Mucosa of gallbladder (tissue), 1 donor: ENCODE results near the gene PDIK1L. TPM values are rescaled to one million over a fixed set of nuclear protein-coding genes. Genes with fewer than 3 reads are reported as not detected.

Source experiments
- DNase-seq: peaks from one replicate; pipeline ENCODE4 v3.0.0-alpha.2; 2020; ENCODE audit warnings: low spot score
- total RNA-seq: library from RNA; stranded (reverse); gene quantifications from one replicate; pipeline ENCODE4 v1.2.1, GENCODE V29; 2021
- donor health status: DM: no; HTN: no; CAD: no.

PDIK1L gene
- total RNA-seq, 1 donor from 2014 or later = 19.0 TPM

- no peak for DNase-seq
Measured at GRCh38 chr1:26153966-26154532, 42.4 kb downstream of the PDIK1L start.

DNA sequence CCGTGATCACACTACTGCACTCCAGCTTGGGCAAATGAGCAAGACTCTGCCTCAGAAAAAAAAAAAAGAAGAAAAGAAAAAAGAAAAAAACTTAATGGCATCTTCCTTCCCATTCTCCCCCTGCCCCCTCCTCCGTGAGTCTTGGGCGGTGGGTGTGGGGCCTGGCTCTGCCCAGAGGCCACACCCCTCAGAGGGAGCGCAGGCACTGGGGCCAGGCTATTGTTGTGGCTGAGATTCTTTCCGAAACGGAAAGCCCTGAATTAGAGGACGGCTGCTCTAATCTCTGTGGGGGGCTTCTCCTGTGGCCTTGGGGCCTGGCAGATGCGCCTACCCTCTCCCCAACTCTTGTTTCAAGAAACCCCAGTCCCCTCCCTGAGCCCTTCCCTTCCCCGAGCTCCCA, 43.1 kb downstream of the PDIK1L start:
- DNase-seq = no peak

GRCh38 chr1:26155370-26156284, 44.0 kb downstream of the PDIK1L start:
- no peak for DNase-seq

- no peak for DNase-seq
Measured at GRCh38 chr1:26156285-26157038, 44.8 kb downstream of the PDIK1L start.

DNA sequence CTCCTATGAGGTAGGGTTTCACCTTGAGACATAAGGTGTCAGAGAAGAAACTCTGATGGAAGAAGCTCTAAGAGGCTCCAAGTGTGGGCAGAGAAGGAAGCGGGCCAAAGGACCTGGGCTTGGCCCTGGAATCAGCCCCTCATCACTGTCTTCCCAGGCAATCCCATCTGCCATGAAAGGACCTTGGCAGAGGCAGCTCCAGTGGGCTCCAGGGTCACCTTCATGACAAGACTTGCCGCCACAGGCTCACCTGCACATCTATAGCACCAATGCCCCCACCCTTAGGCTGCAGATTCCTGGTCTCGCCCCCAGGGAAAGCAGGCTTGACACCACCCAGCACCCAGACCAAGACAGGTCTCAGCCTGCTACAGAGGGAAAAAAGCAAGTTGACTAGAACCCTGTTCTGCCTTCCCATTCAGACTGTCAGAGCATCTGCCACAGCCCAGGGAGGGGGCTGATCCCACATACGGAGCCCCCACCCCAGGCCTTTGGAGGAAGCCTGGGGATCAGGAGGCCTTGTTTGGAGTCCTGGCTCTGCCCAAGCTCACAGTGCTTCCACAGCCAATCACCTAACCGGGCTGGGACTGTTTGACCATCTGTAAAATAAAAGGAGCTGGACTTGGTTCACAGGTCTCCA, 46.8 kb downstream of the PDIK1L start:
- no peak for DNase-seq

- no peak for DNase-seq
Measured at GRCh38 chr1:26158908-26159742, 47.5 kb downstream of the PDIK1L start, which contains the start of gene FAM110D. FAM110D (plus strand) TSS chr1:26159079; CDS start chr1:26161292, 2,213 bp downstream.

DNA sequence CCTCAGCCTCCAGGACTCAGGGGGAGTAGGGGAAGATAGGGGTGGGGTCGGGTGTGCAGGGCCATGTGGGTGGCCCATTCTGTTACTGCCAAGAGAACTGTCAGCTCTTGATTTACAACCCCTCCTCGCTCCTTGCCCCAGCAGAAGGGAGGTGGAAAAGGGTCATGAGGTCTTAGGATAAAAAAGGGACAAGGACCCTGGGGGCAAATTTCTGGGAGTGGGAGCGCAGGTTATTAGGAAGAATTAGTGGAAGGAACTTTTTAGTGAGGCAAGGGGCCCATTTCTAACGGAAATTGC, 48.1 kb downstream of the PDIK1L start:
- DNase-seq = no peak

- DNase-seq = no peak
Measured at GRCh38 chr1:26160527-26161414, 49.1 kb downstream of the PDIK1L start.

GRCh38 chr1:26161415-26162219, 50.0 kb downstream of the PDIK1L start:
- peak; percentile 45 for DNase-seq

DNA sequence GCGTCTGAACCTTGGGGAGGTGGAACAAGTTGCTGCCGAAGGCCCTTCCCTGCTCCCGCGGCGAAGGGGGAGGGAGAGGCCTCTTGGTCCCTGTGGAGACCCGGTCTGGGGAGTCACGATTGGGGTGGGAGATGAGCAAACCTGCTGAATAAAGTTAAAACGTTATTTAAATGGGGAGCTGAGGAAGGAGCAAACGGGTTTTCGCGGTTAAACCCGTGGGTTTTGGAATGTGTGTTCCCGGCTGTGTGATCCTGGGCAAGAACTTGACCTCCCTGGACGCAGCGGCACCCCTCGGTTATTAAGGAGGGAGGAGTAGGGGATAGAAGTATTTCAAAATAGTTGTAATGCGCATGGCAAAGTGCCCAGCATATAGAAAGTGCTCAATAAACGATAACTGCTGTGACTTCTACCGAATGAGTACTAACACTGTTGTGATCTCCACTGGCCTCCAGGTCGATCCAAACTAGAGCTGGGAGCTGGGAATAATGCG, 50.6 kb downstream of the PDIK1L start:
- DNase-seq = no peak

- no peak for DNase-seq
Measured at GRCh38 chr1:26163684-26164035, 52.0 kb downstream of the PDIK1L start.

GRCh38 chr1:26164036-26164860, 52.6 kb downstream of the PDIK1L start:
- no peak for DNase-seq

DNA sequence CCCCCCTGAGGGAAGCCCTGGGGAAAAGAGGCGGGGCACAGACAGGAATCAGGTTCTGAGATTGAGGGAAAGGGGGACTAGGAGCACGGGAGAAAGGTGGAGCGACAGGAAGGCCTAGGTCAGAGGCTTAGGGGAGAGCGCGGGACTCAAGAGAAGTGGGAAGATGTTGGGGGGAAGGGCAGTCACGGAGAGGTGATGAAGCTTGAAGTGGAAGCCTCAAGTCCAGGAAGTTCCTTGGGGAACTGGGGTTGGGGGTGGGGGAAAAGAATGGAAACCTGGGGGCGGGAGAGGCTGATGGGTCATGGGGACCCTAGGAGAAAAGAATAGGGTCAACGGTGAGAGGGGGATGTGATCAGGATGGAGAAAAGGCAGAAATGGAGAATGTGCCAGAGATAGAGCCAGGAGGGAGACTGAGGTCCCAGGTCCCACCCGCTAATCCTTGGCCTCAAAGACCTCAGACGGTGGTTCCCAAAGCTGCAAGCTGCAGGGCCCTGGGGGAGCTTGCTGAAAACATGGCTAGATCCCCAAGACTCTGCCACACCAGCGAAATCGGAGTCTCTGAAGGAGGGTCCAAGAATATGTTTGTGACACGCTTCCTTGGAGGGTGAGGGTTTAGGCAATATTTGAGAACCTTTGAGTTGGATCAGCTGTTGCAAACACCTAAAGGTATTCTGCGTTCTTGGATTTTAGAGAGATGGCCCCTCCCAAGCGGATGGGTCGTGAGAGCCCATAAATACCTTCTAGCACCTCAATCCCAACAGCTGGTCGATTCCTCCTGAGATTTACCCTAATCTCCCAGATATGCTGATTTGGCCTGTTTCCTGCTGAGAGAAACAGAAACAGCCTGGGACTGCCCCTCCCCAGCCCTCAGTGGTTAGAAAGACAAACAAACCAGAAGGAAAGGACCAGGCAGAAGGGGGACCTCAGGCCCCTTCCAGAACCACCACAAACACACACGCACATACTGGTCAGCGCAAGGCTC, 53.5 kb downstream of the PDIK1L start:
- DNase-seq = no peak

- no peak for DNase-seq
Measured at GRCh38 chr1:26166719-26167281, 55.2 kb downstream of the PDIK1L start.

- DNase-seq = no peak
Measured at GRCh38 chr1:26168410-26169197, 57.0 kb downstream of the PDIK1L start, which contains the start of gene C1orf232. C1orf232 (minus strand) TSS chr1:26168963; CDS start chr1:26168499, 464 bp downstream.

- DNase-seq = no peak
Measured at GRCh38 chr1:26169198-26169554, 57.6 kb downstream of the PDIK1L start.
